ENCODE results near the gene LRTM2. TPM values are rescaled to one million over a fixed set of nuclear protein-coding genes. Genes with fewer than 3 reads are reported as not detected.

LRTM2 gene
- total RNA-seq, 1 experiment from 2014 or later: not detected

GRCh38 chr12:1806301-1807086 lies 13.9 kb upstream of the LRTM2 start:
- no peaks in the 10 kb centered on the region for H3K36me3 ChIP-seq (ENCODE audit: low read depth)
- no peak for TF ChIP-seq CTCF (conservative IDR thresholded peaks at IDR 0.05)
- TF ChIP-seq EZH2 (IDR thresholded peaks at IDR 0.05; ENCODE audit: low read depth): no peak
- H3K9me2 ChIP-seq (ENCODE audit: insufficient read depth): no peaks in the 10 kb centered on the region
- POLR2A ChIA-PET (ENCODE audit: unreplicated experiment): no interaction called here
- no peaks in the 10 kb centered on the region for H4K20me1 ChIP-seq (ENCODE audit: insufficient read depth)
- H3F3A ChIP-seq (ENCODE audit: insufficient read depth, low read depth): no peaks in the 10 kb centered on the region
- intact Hi-C loops (cut with micrococcal nuclease; ENCODE audit: unreplicated experiment): no loop called here
- no peak overlapping the region for H3K4me3 ChIP-seq
- BruUV-seq (replicated peaks): no TSS peak
- no peaks in the 10 kb centered on the region for H3K4me1 ChIP-seq (replicated peaks; ENCODE audit: insufficient read depth)
- no peak overlapping the region for H3K4me2 ChIP-seq
- no peak overlapping the region for H2AFZ ChIP-seq
- H3K27ac ChIP-seq: no peak overlapping the region
- no peaks in the 10 kb centered on the region for H3K79me2 ChIP-seq (ENCODE audit: low read depth)
- H3K27me3 ChIP-seq (ENCODE audit: insufficient read depth, low read depth): peaks cover 48% of the 10 kb centered on the region
- DNase-seq: no peak
- H3K9me3 ChIP-seq (ENCODE audit: insufficient read depth, low read depth): no peaks in the 10 kb centered on the region
- CTCF ChIA-PET: no interaction called here

- H3K9me2 ChIP-seq (ENCODE audit: insufficient read depth): no peaks in the 10 kb centered on the region
- no peak overlapping the region for H2AFZ ChIP-seq
- no peaks in the 10 kb centered on the region for H4K20me1 ChIP-seq (ENCODE audit: insufficient read depth)
- no peak overlapping the region for H3K4me2 ChIP-seq
- DNase-seq: no peak
- POLR2A ChIA-PET (ENCODE audit: unreplicated experiment): no interaction called here
- TF ChIP-seq EZH2 (IDR thresholded peaks at IDR 0.05; ENCODE audit: low read depth) (no peak), CTCF (conservative IDR thresholded peaks at IDR 0.05) (no peak)
- H3K27me3 ChIP-seq (ENCODE audit: insufficient read depth, low read depth): peaks cover 49% of the 10 kb centered on the region
- no peaks in the 10 kb centered on the region for H3F3A ChIP-seq (ENCODE audit: insufficient read depth, low read depth)
- no peaks in the 10 kb centered on the region for H3K79me2 ChIP-seq (ENCODE audit: low read depth)
- BruUV-seq (replicated peaks): no TSS peak
- no peaks in the 10 kb centered on the region for H3K36me3 ChIP-seq (ENCODE audit: low read depth)
- H3K4me3 ChIP-seq: no peak overlapping the region
- CTCF ChIA-PET: no interaction called here
- H3K27ac ChIP-seq: no peak overlapping the region
- H3K4me1 ChIP-seq (replicated peaks; ENCODE audit: insufficient read depth): no peaks in the 10 kb centered on the region
- intact Hi-C loops (cut with micrococcal nuclease; ENCODE audit: unreplicated experiment): no loop called here
- no peaks in the 10 kb centered on the region for H3K9me3 ChIP-seq (ENCODE audit: insufficient read depth, low read depth)
Observed at GRCh38 chr12:1807087-1807860, 13.1 kb upstream of the LRTM2 start.

GRCh38 chr12:1808036-1808797 lies 12.1 kb upstream of the LRTM2 start:
- no peaks in the 10 kb centered on the region for H3K79me2 ChIP-seq (ENCODE audit: low read depth)
- H3K4me3 ChIP-seq: no peak overlapping the region
- H3F3A ChIP-seq (ENCODE audit: insufficient read depth, low read depth): no peaks in the 10 kb centered on the region
- H3K4me1 ChIP-seq (replicated peaks; ENCODE audit: insufficient read depth): no peaks in the 10 kb centered on the region
- no peak overlapping the region for H3K4me2 ChIP-seq
- no peak overlapping the region for H3K27ac ChIP-seq
- peaks cover 51% of the 10 kb centered on the region for H3K27me3 ChIP-seq (ENCODE audit: insufficient read depth, low read depth)
- DNase-seq: no peak
- ChIA-PET POLR2A (ENCODE audit: unreplicated experiment) (no interaction called here), CTCF (no interaction called here)
- TF ChIP-seq CTCF (conservative IDR thresholded peaks at IDR 0.05): no peak
- no peak for TF ChIP-seq EZH2 (IDR thresholded peaks at IDR 0.05; ENCODE audit: low read depth)
- H4K20me1 ChIP-seq (ENCODE audit: insufficient read depth): no peaks in the 10 kb centered on the region
- intact Hi-C loops (cut with micrococcal nuclease; ENCODE audit: unreplicated experiment): no loop called here
- no peaks in the 10 kb centered on the region for H3K9me2 ChIP-seq (ENCODE audit: insufficient read depth)
- no peaks in the 10 kb centered on the region for H3K9me3 ChIP-seq (ENCODE audit: insufficient read depth, low read depth)
- BruUV-seq (replicated peaks): no TSS peak
- H3K36me3 ChIP-seq (ENCODE audit: low read depth): no peaks in the 10 kb centered on the region
- no peak overlapping the region for H2AFZ ChIP-seq

Measured in PC-9 (cell line).